ENCODE results near the gene MAU2. TPM values are rescaled to one million over a fixed set of nuclear protein-coding genes. Genes with fewer than 3 reads are reported as not detected.

The MAU2 gene
- total RNA-seq, 1 donor from 2014 or later: 69.7 TPM

- Histone ChIP-seq H3K4me3 (no peak overlapping the region), H3K4me1 (no peaks in the 10 kb centered on the region), H3K27me3 (ENCODE audit: low read depth) (no peaks in the 10 kb centered on the region), H3K27ac (no peak overlapping the region), H3K36me3 (peaks cover 99% of the 10 kb centered on the region), H3K9me3 (no peaks in the 10 kb centered on the region)
- no peak for DNase-seq
- intact Hi-C loops (cut with DNase I): no loop called here
- no peak for TF ChIP-seq CTCF (IDR thresholded peaks at IDR 0.05)
- ATAC-seq: peak in 1 of 2 donors; percentile 12
These were observed 14.9 kb upstream of the MAU2 start for GRCh38 chr19:19305696-19306095.

DNA sequence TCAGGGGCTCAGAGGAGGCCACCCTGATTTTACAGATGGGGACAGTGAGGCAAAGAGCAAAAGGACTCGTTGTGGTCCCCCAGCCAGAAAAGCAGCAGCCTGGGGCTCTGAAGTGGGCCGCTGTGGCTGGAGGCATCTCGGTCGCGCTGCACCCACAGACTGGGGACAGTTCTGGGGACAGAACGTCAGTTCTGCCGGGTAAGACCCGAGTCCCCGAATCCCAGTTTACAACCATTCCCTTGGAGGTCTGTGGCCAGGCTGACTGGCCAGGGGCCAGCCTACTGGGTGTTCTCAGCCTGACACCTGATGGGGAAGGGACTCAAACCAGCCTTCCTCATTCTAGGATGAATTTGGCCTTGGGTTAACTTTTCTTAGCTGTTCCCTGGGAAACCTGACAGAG, 14.4 kb upstream of the MAU2 start:
- Histone ChIP-seq H3K9me3 (no peaks in the 10 kb centered on the region), H3K4me1 (no peaks in the 10 kb centered on the region), H3K4me3 (no peak overlapping the region), H3K27ac (no peak overlapping the region), H3K27me3 (ENCODE audit: low read depth) (no peaks in the 10 kb centered on the region), H3K36me3 (peaks cover 97% of the 10 kb centered on the region)
- no peak for ATAC-seq
- no peak for DNase-seq
- TF ChIP-seq CTCF (IDR thresholded peaks at IDR 0.05): no peak
- intact Hi-C loops (cut with DNase I): no loop called here

GRCh38 chr19:19308373-19308772, 12.3 kb upstream of the MAU2 start:
- H3K4me1 ChIP-seq: no peaks in the 10 kb centered on the region
- DNase-seq: no peak
- no peak for TF ChIP-seq CTCF (IDR thresholded peaks at IDR 0.05)
- H3K36me3 ChIP-seq: peaks cover 97% of the 10 kb centered on the region
- no peak for ATAC-seq
- intact Hi-C loops (cut with DNase I): no loop called here
- H3K27me3 ChIP-seq (ENCODE audit: low read depth): no peaks in the 10 kb centered on the region
- no peak overlapping the region for H3K4me3 ChIP-seq
- H3K9me3 ChIP-seq: no peaks in the 10 kb centered on the region
- no peak overlapping the region for H3K27ac ChIP-seq

DNA sequence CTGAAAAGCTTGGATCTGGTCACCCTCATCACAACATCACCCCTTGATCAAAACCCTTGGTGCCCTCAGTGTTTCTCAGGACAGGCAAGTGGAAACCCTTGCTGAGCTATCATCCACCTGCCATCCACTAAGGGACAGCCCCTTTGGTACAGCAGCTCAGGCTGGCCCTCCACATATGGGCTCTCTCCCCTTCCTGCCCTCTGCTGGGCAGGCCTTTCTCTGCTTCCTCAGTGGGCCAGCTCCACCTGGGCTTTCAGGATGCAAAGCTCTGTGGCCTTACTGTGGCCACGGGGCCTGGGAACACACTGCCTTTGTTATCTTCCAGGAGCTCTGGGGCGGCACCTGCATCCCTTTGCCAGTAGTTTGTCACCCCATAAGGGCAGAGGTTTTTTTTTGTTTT, 5.2 kb upstream of the MAU2 start:
- intact Hi-C loops (cut with DNase I): no loop called here
- H3K27ac ChIP-seq: no peak overlapping the region
- H3K4me3 ChIP-seq: no peak overlapping the region
- H3K9me3 ChIP-seq: no peaks in the 10 kb centered on the region
- peaks cover 61% of the 10 kb centered on the region for H3K36me3 ChIP-seq
- no peaks in the 10 kb centered on the region for H3K27me3 ChIP-seq (ENCODE audit: low read depth)
- DNase-seq: no peak
- H3K4me1 ChIP-seq: peaks cover 12% of the 10 kb centered on the region
- ATAC-seq: no peak
- no peak for TF ChIP-seq CTCF (IDR thresholded peaks at IDR 0.05)

DNA sequence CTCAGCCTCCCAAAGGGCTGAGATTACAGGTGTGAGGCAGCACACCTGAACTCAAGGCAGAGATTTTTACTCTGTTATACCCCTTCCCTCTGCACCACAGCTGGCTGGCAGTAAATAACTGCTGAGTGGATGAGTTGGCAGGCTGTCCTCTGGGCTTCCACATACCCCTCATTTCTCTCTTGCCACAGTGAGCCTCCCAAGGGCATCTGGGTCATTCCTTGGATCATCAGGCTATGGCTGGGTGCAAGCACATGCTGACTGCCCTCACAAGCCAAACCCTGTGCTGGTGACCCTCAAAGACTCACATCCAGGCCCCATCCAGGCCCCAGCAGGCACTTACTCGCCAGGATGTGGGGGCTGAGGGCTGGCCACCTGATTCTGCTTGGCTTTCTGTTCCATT, 4.5 kb upstream of the MAU2 start:
- no peak for ATAC-seq
- TF ChIP-seq CTCF (IDR thresholded peaks at IDR 0.05): no peak
- Histone ChIP-seq H3K27me3 (ENCODE audit: low read depth) (no peaks in the 10 kb centered on the region), H3K36me3 (peaks cover 57% of the 10 kb centered on the region), H3K4me1 (peaks cover 12% of the 10 kb centered on the region), H3K4me3 (no peak overlapping the region), H3K27ac (no peak overlapping the region), H3K9me3 (no peaks in the 10 kb centered on the region)
- intact Hi-C loops (cut with DNase I): no loop called here
- no peak for DNase-seq
